Measurements from ENCODE around the gene SELENON.
"Not testable (repeated sequence)": the region's sequence is repeated elsewhere in the genome, so short reads cannot be mapped to it uniquely, and the experiment has no call there.

The SELENON gene

DNA sequence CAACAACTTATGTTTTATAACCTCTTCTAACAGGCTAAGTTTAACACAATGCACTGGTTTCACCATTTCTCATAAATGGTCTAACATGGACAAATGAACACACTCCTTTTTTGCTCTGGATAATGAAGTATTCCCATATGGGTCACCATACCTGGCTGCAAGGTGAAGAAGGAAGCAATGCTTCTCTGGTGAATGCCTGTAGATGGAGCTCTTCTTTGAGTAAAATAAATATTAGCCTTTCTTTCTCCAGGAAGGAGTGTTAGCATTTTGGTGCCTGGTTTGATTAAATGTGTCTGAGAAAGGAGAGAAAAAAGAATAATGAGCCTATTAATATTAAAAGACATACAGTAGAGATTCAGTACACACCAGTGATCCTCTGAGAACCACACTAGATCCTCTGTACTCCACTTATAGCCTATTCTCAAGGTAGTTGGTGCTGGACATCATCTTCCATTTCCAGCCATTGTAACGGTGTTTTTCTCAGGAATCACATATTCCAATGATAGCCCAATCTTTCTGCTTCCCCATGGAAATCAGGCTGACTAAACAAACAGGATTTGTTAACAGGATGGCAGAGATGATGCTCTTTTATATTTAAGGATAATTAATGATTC, 37.4 kb downstream of the SELENON start (continued):
- TF ChIP-seq ZNF654 (tag by site-specific recombination; IDR thresholded peaks at IDR 0.05; ENCODE audit: low read depth) (peak; percentile 28; the same call in 1 of the 2 replicates), KLF9 (tag by site-specific recombination; IDR thresholded peaks at IDR 0.05; ENCODE audit: low read depth) (no peak), ZNF114 (tag by site-specific recombination; IDR thresholded peaks at IDR 0.05) (no peak), ZBTB17 (tag by site-specific recombination; IDR thresholded peaks at IDR 0.05) (peak; percentile 43), BCL6B (tag by site-specific recombination; IDR thresholded peaks at IDR 0.05) (no peak), ZNF157 (tag by site-specific recombination; IDR thresholded peaks at IDR 0.05) (no peak), OSR2 (tag by site-specific recombination; IDR thresholded peaks at IDR 0.05) (no peak), ZNF777 (tag by site-specific recombination; IDR thresholded peaks at IDR 0.05; ENCODE audit: borderline replicate concordance) (no peak), ZNF248 (tag by site-specific recombination; IDR thresholded peaks at IDR 0.05) (no peak), ZFP69B (tag by site-specific recombination; IDR thresholded peaks at IDR 0.05) (no peak), KLF17 (tag by site-specific recombination; IDR thresholded peaks at IDR 0.05) (no peak)
- TF ChIP-seq, protein P1, sequence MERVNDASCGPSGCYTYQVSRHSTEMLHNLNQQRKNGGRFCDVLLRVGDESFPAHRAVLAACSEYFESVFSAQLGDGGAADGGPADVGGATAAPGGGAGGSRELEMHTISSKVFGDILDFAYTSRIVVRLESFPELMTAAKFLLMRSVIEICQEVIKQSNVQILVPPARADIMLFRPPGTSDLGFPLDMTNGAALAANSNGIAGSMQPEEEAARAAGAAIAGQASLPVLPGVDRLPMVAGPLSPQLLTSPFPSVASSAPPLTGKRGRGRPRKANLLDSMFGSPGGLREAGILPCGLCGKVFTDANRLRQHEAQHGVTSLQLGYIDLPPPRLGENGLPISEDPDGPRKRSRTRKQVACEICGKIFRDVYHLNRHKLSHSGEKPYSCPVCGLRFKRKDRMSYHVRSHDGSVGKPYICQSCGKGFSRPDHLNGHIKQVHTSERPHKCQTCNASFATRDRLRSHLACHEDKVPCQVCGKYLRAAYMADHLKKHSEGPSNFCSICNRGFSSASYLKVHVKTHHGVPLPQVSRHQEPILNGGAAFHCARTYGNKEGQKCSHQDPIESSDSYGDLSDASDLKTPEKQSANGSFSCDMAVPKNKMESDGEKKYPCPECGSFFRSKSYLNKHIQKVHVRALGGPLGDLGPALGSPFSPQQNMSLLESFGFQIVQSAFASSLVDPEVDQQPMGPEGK (tag by site-specific recombination; IDR thresholded peaks at IDR 0.05): no peak

- H3K36me3 ChIP-seq (ENCODE audit: control insufficient read depth in 2 of 2, insufficient read depth in 1 of 2, low read length in 2 of 2): peaks cover 0 to 25% of the 10 kb centered on the region in 2 experiments; a peak in 2 of 3 replicates
- H3K4me1 ChIP-seq (ENCODE audit: control insufficient read depth, insufficient read depth, low read length); H3K9me3 ChIP-seq (ENCODE audit: control insufficient read depth, insufficient read depth, low read depth, low read length); H3K27ac ChIP-seq (ENCODE audit: extremely low read depth, low read depth, low read length); POLR2A ChIA-PET; H3K4me3 ChIP-seq (ENCODE audit: low read depth, low read length): not testable (repeated sequence)
- peak; percentile 48; the same call in 1 of the 2 replicates for TF ChIP-seq SCRT2 (tag by site-specific recombination; IDR thresholded peaks at IDR 0.05)
- TF ChIP-seq, protein P2, sequence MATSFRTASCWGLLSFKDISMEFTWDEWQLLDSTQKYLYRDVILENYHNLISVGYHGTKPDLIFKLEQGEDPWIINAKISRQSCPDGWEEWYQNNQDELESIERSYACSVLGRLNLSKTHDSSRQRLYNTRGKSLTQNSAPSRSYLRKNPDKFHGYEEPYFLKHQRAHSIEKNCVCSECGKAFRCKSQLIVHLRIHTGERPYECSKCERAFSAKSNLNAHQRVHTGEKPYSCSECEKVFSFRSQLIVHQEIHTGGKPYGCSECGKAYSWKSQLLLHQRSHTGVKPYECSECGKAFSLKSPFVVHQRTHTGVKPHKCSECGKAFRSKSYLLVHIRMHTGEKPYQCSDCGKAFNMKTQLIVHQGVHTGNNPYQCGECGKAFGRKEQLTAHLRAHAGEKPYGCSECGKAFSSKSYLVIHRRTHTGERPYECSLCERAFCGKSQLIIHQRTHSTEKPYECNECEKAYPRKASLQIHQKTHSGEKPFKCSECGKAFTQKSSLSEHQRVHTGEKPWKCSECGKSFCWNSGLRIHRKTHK (tag by site-specific recombination; IDR thresholded peaks at IDR 0.05): peak; percentile 99
- CTCF ChIA-PET: interaction anchor here (0.7 to 1.8 kb wide), 2 partner anchors 9 to 1298 kb away, joined by 3 to 4 read pairs; no protein-coding TSS in a partner anchor
Observed at GRCh38 chr1:25839808-25840207, 39.8 kb downstream of the SELENON start.

DNA sequence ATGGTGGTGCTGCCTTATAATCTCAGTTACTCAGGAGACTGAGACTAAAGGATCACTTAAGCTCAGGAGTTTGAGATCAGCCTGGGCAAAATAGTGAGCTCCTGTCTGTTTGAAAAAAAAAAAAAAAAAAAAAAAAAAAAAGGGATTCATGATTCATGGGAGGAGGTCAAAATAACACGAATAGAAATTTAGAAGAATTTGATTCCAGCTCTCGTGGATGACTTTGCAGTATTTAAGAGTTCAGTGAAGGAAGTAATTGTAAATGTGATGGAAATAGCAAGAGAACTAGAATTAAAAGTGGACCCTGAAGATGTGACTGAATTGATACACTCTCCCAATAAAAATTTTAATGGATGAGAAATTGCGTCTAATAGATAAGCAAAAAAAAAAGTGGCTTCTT, 43.5 kb downstream of the SELENON start:
- TF ChIP-seq ZNF362 (tag by site-specific recombination; IDR thresholded peaks at IDR 0.05): peak; percentile 71; the same call in 1 of the 2 replicates
- TF ChIP-seq ZNF335 (tag by site-specific recombination; conservative IDR thresholded peaks at IDR 0.05): no peak
- TF ChIP-seq KLF7 (tag by site-specific recombination; IDR thresholded peaks at IDR 0.05; ENCODE audit: borderline replicate concordance): no peak
- no peak for TF ChIP-seq GLIS2 (tag by site-specific recombination; IDR thresholded peaks at IDR 0.05)
- no peak for TF ChIP-seq ZNF174 (tag by site-specific recombination; IDR thresholded peaks at IDR 0.05)
- ChIA-PET CTCF (interaction anchor here (0.6 to 0.7 kb wide), 3 partner anchors 25 to 184 kb away, joined by 3 read pairs; no protein-coding TSS in a partner anchor), POLR2A (interaction anchor here (0.5 kb wide), 1 partner anchor 21 kb away, joined by 5 read pairs; no protein-coding TSS in a partner anchor)
- Histone ChIP-seq H3K9me3 (ENCODE audit: control insufficient read depth, insufficient read depth, low read depth, low read length) (no peaks in the 10 kb centered on the region), H3K4me3 (ENCODE audit: low read depth, low read length) (no peak overlapping the region), H3K27ac (ENCODE audit: extremely low read depth, low read depth, low read length) (no peak overlapping the region), H3K4me1 (ENCODE audit: control insufficient read depth, insufficient read depth, low read length) (no peaks in the 10 kb centered on the region), H3K36me3 (ENCODE audit: control insufficient read depth in 2 of 2, insufficient read depth in 1 of 2, low read length in 2 of 2) (no peaks in the 10 kb centered on the region; a peak in 1 of 3 replicates)

Data from HEK293 (cell line).